Mesenchymal stem cell (in vitro differentiated cells and primary cell): ENCODE measurements around the gene NAALADL2.
"Not testable (repeated sequence)": the region's sequence is repeated elsewhere in the genome, so short reads cannot be mapped to it uniquely, and the experiment has no call there.

Experiments
- DNase-seq: peaks from one replicate; pipeline ENCODE4 v3.0.0-alpha.2; 2013
- H2AFZ ChIP-seq: one replicate; pipeline ENCODE4 v1.6.1; 2013; ENCODE audit warnings: low read depth, mild to moderate bottlenecking, control low read depth, inconsistent platforms, low read length, moderate library complexity
- H2AK5ac ChIP-seq: 2 replicates; pipeline ENCODE4 v1.6.1; 2013; ENCODE audit warnings: low read length, moderate library complexity, mild to moderate bottlenecking, inconsistent platforms; ENCODE audit not compliant: severe bottlenecking
- H2BK120ac ChIP-seq: one replicate; pipeline ENCODE4 v1.6.1; 2013; ENCODE audit warnings: low read depth, mild to moderate bottlenecking, inconsistent platforms, low read length, moderate library complexity
- H2BK12ac ChIP-seq, 2 experiments: one replicate each; pipeline ENCODE4 v1.6.1; 2013; ENCODE audit warnings: inconsistent platforms in 2 of 2, low read length in 2 of 2, mild to moderate bottlenecking in 2 of 2, moderate library complexity in 2 of 2, control low read depth in 1 of 2
- H2BK15ac ChIP-seq: one replicate; pipeline ENCODE4 v1.6.1; 2013; ENCODE audit warnings: mild to moderate bottlenecking, low read depth, inconsistent platforms; ENCODE audit not compliant: poor library complexity, severe bottlenecking
- H2BK5ac ChIP-seq: 2 replicates; pipeline ENCODE4 v1.6.1; 2013; ENCODE audit warnings: low read depth, mild to moderate bottlenecking, low read length, control low read depth, inconsistent platforms; ENCODE audit not compliant: poor library complexity, severe bottlenecking
- H3K14ac ChIP-seq, 2 experiments: one replicate each; pipeline ENCODE4 v1.6.1; 2013; ENCODE audit warnings: inconsistent platforms in 2 of 2, low read length in 2 of 2, control low read depth in 1 of 2, mild to moderate bottlenecking in 1 of 2, moderate library complexity in 1 of 2
- H3K18ac ChIP-seq, 2 experiments: one replicate each; pipeline ENCODE4 v1.6.1; 2013; ENCODE audit warnings: inconsistent platforms in 2 of 2, low read length in 2 of 2, control low read depth in 1 of 2, low read depth in 1 of 2, mild to moderate bottlenecking in 1 of 2
- H3K23ac ChIP-seq, 2 experiments: one replicate each; pipeline ENCODE4 v1.6.1; 2013; ENCODE audit warnings: inconsistent platforms in 2 of 2, low read length in 2 of 2, mild to moderate bottlenecking in 2 of 2, moderate library complexity in 2 of 2, control low read depth in 1 of 2
- H3K27ac ChIP-seq: 2 replicates; pipeline ENCODE4 v1.5.1; 2013; ENCODE audit warnings: mild to moderate bottlenecking, moderate library complexity, low read length, control low read depth, inconsistent platforms; ENCODE audit not compliant: poor library complexity, severe bottlenecking
- H3K27me3 ChIP-seq, 2 experiments: 2 replicates each; pipeline versions ENCODE4 v1.6.1 to v1.7.0; 2013; ENCODE audit warnings: low read length in 2 of 2, mild to moderate bottlenecking in 2 of 2, moderate library complexity in 2 of 2, control low read depth in 1 of 2, inconsistent platforms in 1 of 2; ENCODE audit not compliant: control insufficient read depth in 1 of 2, insufficient read depth in 1 of 2
- H3K36me3 ChIP-seq, 2 experiments: 2 replicates each; pipeline versions ENCODE4 v1.6.1 to v1.7.0; 2013; ENCODE audit warnings: low read length in 2 of 2, control low read depth in 1 of 2, inconsistent platforms in 1 of 2, low read depth in 1 of 2, mild to moderate bottlenecking in 1 of 2; ENCODE audit not compliant: insufficient read depth in 2 of 2, control insufficient read depth in 1 of 2
- H3K4ac ChIP-seq, 2 experiments: one replicate each; pipeline ENCODE4 v1.6.1; 2013; ENCODE audit warnings: inconsistent platforms in 2 of 2, low read length in 2 of 2, mild to moderate bottlenecking in 2 of 2, moderate library complexity in 2 of 2, control low read depth in 1 of 2, low read depth in 1 of 2
- H3K4me1 ChIP-seq: 2 replicates; pipeline ENCODE4 v1.6.1; 2013; ENCODE audit warnings: low read depth, low read length, control low read depth; ENCODE audit not compliant: control insufficient read depth, insufficient read depth
- H3K4me2 ChIP-seq: 2 replicates; pipeline ENCODE4 v1.6.1; 2013; ENCODE audit warnings: low read length, mild to moderate bottlenecking, inconsistent platforms; ENCODE audit not compliant: poor library complexity, severe bottlenecking
- H3K4me3 ChIP-seq, 2 experiments: 2 replicates each; pipeline versions ENCODE4 v1.5.1 to v1.7.0; 2013; ENCODE audit warnings: low read length in 2 of 2, mild to moderate bottlenecking in 2 of 2, control low read depth in 1 of 2, low read depth in 1 of 2; ENCODE audit not compliant: insufficient read depth in 1 of 2
- H3K79me1 ChIP-seq: replicated peaks from 2 replicates; pipeline ENCODE4 v1.6.1; 2013; ENCODE audit warnings: mild to moderate bottlenecking, control low read depth, low read length, inconsistent platforms; ENCODE audit not compliant: poor library complexity, severe bottlenecking
- H3K9ac ChIP-seq: 2 replicates; pipeline ENCODE4 v1.7.0; 2013; ENCODE audit warnings: mild to moderate bottlenecking, low read length, moderate library complexity
- H3K9me3 ChIP-seq: 2 replicates; pipeline ENCODE4 v1.7.0; 2013; ENCODE audit warnings: mild to moderate bottlenecking, low read length; ENCODE audit not compliant: control insufficient read depth
- H4K8ac ChIP-seq: one replicate; pipeline ENCODE4 v1.6.1; 2013; ENCODE audit warnings: inconsistent platforms, mild to moderate bottlenecking, low read length, moderate library complexity
- H4K91ac ChIP-seq: one replicate; pipeline ENCODE4 v1.6.1; 2013; ENCODE audit warnings: mild to moderate bottlenecking, low read length, inconsistent platforms
- WGBS: methylation state at CpG from one replicate; pipeline ENCODE4 v1.1.7; 2013; ENCODE audit warnings: mixed read lengths; 5-methylcytosine and 5-hydroxymethylcytosine counted together

Gene NAALADL2

DNA sequence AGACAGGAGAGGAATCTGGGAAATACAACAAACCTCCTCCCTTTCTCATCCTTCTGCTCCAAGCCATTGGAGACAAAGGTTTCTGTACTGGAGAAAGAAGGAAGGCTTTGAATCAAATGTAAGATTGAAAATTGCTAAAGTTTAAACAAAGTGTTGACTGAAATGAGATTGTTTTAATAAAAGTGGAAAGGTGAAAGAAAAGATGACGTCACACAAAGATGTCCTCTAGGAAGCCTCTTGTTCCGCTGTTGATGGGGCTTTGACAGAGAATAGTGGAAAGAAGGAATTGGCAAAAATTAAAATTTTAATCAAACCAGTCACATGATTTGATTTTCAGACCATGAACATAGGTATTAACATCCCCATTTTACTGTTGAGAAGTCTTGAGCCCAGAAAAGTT lies 967.6 kb downstream of the NAALADL2 start:
- no peak overlapping the region for H2BK12ac ChIP-seq
- no peak overlapping the region for H3K18ac ChIP-seq
- H3K9ac ChIP-seq: no peak overlapping the region
- H2AFZ ChIP-seq: no peak overlapping the region
- H2BK5ac ChIP-seq: no peak overlapping the region
- H3K14ac ChIP-seq: no peak overlapping the region
- H3K9me3 ChIP-seq: no peaks in the 10 kb centered on the region
- H2BK15ac ChIP-seq: no peak overlapping the region
- no peak overlapping the region for H3K4me3 ChIP-seq
- H3K4me1 ChIP-seq: no peaks in the 10 kb centered on the region
- H3K4ac ChIP-seq: no peak overlapping the region
- no peak overlapping the region for H3K4me2 ChIP-seq
- H3K79me1 ChIP-seq: no peaks in the 10 kb centered on the region
- no peaks in the 10 kb centered on the region for H3K27me3 ChIP-seq
- no peak overlapping the region for H2AK5ac ChIP-seq
- H3K27ac ChIP-seq: no peak overlapping the region
- H2BK120ac ChIP-seq: no peak overlapping the region
- no peaks in the 10 kb centered on the region for H3K36me3 ChIP-seq
- H4K91ac ChIP-seq: no peak overlapping the region
- WGBS: 100% methylated on average over 1 of the region's 2 CpGs
- no peak overlapping the region for H3K23ac ChIP-seq
- no peak for DNase-seq
- no peak overlapping the region for H4K8ac ChIP-seq

- H3K4me1 ChIP-seq, H3K23ac ChIP-seq, H3K4me2 ChIP-seq, H3K27me3 ChIP-seq, H3K4me3 ChIP-seq, H3K9ac ChIP-seq, H2BK120ac ChIP-seq, H3K36me3 ChIP-seq, H3K4ac ChIP-seq, H3K27ac ChIP-seq, H4K8ac ChIP-seq, H2AK5ac ChIP-seq, H3K18ac ChIP-seq, H2BK5ac ChIP-seq, DNase-seq, H3K79me1 ChIP-seq, H2BK15ac ChIP-seq, H2AFZ ChIP-seq, H4K91ac ChIP-seq, H3K9me3 ChIP-seq, H3K14ac ChIP-seq, H2BK12ac ChIP-seq: not testable (repeated sequence)
- WGBS: 93% methylated on average over 8 of the region's 8 CpGs
Measured at GRCh38 chr3:175829809-175830208, 970.7 kb downstream of the NAALADL2 start.

- not testable (repeated sequence) for H2BK5ac ChIP-seq, H4K8ac ChIP-seq, H3K4me2 ChIP-seq, H3K14ac ChIP-seq, H3K27ac ChIP-seq, H3K4me3 ChIP-seq, H4K91ac ChIP-seq, H3K36me3 ChIP-seq, H2AK5ac ChIP-seq, H3K27me3 ChIP-seq, DNase-seq, H3K9ac ChIP-seq, H3K23ac ChIP-seq, H3K18ac ChIP-seq, H3K4me1 ChIP-seq, H2AFZ ChIP-seq, H3K79me1 ChIP-seq, H2BK12ac ChIP-seq, H2BK120ac ChIP-seq, H3K9me3 ChIP-seq, H3K4ac ChIP-seq, H2BK15ac ChIP-seq
- 66% methylated on average over 5 of the region's 6 CpGs for WGBS
Measured at GRCh38 chr3:175835763-175836162, 976.6 kb downstream of the NAALADL2 start.

DNA sequence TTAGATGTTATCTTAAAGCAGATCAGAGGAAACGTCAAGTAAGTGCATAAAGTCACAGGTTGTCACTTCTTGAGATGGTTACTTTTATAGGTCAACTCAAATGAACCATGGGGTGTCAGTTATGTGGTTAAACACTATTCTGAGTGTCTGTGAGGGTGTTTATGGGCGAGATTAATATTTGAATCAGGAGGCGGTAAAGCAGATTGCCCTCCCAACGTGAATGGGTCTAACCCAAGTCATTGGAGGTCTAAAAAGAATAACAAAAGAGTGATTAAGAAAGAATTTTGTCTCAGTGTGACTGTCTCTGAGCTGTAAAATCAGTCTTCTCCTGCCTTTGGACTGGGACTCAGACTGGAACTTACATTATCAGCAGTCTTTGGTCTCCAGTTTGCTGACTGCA lies 977.5 kb downstream of the NAALADL2 start:
- no peak overlapping the region for H3K27ac ChIP-seq
- H3K9ac ChIP-seq: no peak overlapping the region
- H2BK12ac ChIP-seq: no peak overlapping the region
- no peak for DNase-seq
- no peaks in the 10 kb centered on the region for H3K36me3 ChIP-seq
- no peak overlapping the region for H3K4me3 ChIP-seq
- H3K14ac ChIP-seq: no peak overlapping the region
- WGBS: 63% methylated on average over 4 of the region's 4 CpGs
- H3K4me1 ChIP-seq: no peaks in the 10 kb centered on the region
- H3K4me2 ChIP-seq: no peak overlapping the region
- H3K79me1 ChIP-seq: no peaks in the 10 kb centered on the region
- no peak overlapping the region for H3K23ac ChIP-seq
- H2AFZ ChIP-seq: no peak overlapping the region
- H2BK15ac ChIP-seq: no peak overlapping the region
- H2BK5ac ChIP-seq: no peak overlapping the region
- no peak overlapping the region for H2AK5ac ChIP-seq
- no peak overlapping the region for H3K4ac ChIP-seq
- no peak overlapping the region for H2BK120ac ChIP-seq
- H3K9me3 ChIP-seq: peaks cover under 1% of the 10 kb centered on the region
- no peak overlapping the region for H4K8ac ChIP-seq
- H4K91ac ChIP-seq: no peak overlapping the region
- no peaks in the 10 kb centered on the region for H3K27me3 ChIP-seq
- no peak overlapping the region for H3K18ac ChIP-seq
